Endothelial cell of umbilical vein (primary cell): ENCODE measurements around the gene CLDN7. TPM values are rescaled to one million over a fixed set of nuclear protein-coding genes. Genes with fewer than 3 reads are reported as not detected.

Experiments
- BruUV-seq: library from RNA; stranded (reverse); fragments of 400-500 nt; replicated peaks from 2 replicates; lab custom pipeline; 2021; lab: Mats Ljungman, UMichigan
- CTCF ChIA-PET: fragments of 300-600, 350-600 bp; sonication (Branson Sonifier 250); formaldehyde crosslinking; loops from one replicate; lab custom pipeline; 2021; ENCODE audit warnings: antibody characterized with exemption, inconsistent platforms; lab: Charles Lee
- POLR2A ChIA-PET: fragments of 300-600, 350-600 bp; sonication (Branson Sonifier 250); formaldehyde crosslinking; loops from one replicate; lab custom pipeline; 2021; ENCODE audit warnings: antibody characterized with exemption, inconsistent platforms; lab: Charles Lee
- DNase-seq: peaks from one replicate; pipeline ENCODE4 v3.0.0-alpha.2; 2011; ENCODE audit warnings: low read depth, low spot score
- FAIRE-seq: peaks from 2 replicates; lab custom pipeline; 2011; peaks lifted over from hg19 to GRCh38; lab: Jason Lieb, UNC
- H2AFZ ChIP-seq: 2 replicates; pipeline ENCODE4 v1.6.0; 2012; ENCODE audit warnings: low read depth, low read length, control low read depth, inconsistent platforms
- H3K27ac ChIP-seq: 2 replicates; pipeline ENCODE4 v1.5.1; 2011; ENCODE audit warnings: low read depth, mild to moderate bottlenecking, control low read depth, low read length, moderate library complexity; ENCODE audit not compliant: insufficient read depth
- H3K27me3 ChIP-seq, 2 experiments: 2 replicates each; pipeline versions ENCODE4 v1.6.0 to v1.6.1; 2011; ENCODE audit warnings: low read length in 2 of 2, mixed read lengths in 1 of 2; ENCODE audit not compliant: control insufficient read depth in 2 of 2, insufficient read depth in 2 of 2
- H3K36me3 ChIP-seq, 2 experiments: 2 replicates in 1 of 2; 3 replicates in 1 of 2; pipeline ENCODE4 v1.5.1; 2011; ENCODE audit warnings: low read length in 2 of 2, mild to moderate bottlenecking in 1 of 2, moderate library complexity in 1 of 2; ENCODE audit not compliant: control insufficient read depth in 2 of 2, insufficient read depth in 2 of 2; ENCODE audit errors: extremely low read depth in 1 of 2
- H3K4me1 ChIP-seq: 3 replicates; pipeline ENCODE4 v1.5.1; 2011; ENCODE audit warnings: mild to moderate bottlenecking, low read length; ENCODE audit not compliant: control insufficient read depth, insufficient read depth; ENCODE audit errors: extremely low read depth
- H3K4me2 ChIP-seq: 2 replicates; pipeline ENCODE4 v1.6.1; 2011; ENCODE audit warnings: low read length, control low read depth, mixed read lengths; ENCODE audit not compliant: insufficient read depth
- H3K4me3 ChIP-seq, 3 experiments: fragments of 200-600 bp in 1 of 3; sonication (generic), shearing (Covaris generic) in 1 of 3; replicated peaks in 1 of 3; 2 replicates each; pipeline ENCODE4 v1.5.1; 2011 to 2016; ENCODE audit warnings: control low read depth in 3 of 3, low read length in 3 of 3, mild to moderate bottlenecking in 2 of 3, inconsistent platforms in 1 of 3, low read depth in 1 of 3, moderate library complexity in 1 of 3; ENCODE audit not compliant: insufficient read depth in 1 of 3
- H3K79me2 ChIP-seq: 2 replicates; pipeline ENCODE4 v1.6.0; 2012; ENCODE audit warnings: low read length, inconsistent platforms; ENCODE audit not compliant: control insufficient read depth, insufficient read depth
- H3K9ac ChIP-seq: replicated peaks from 2 replicates; pipeline ENCODE3; 2011; ENCODE audit warnings: low read length, control low read depth; ENCODE audit not compliant: insufficient read depth; ENCODE audit errors: extremely low read depth
- H3K9me1 ChIP-seq: replicated peaks from 3 replicates; pipeline ENCODE4 v1.6.0; 2011; ENCODE audit warnings: mild to moderate bottlenecking, low read length; ENCODE audit not compliant: control insufficient read depth, insufficient read depth; ENCODE audit errors: extremely low read depth
- H3K9me3 ChIP-seq: replicated peaks from 2 replicates; pipeline ENCODE4 v1.5.1; 2012; ENCODE audit warnings: low read length, inconsistent platforms; ENCODE audit not compliant: control insufficient read depth, insufficient read depth
- H4K20me1 ChIP-seq: replicated peaks from 2 replicates; pipeline ENCODE3; 2011; ENCODE audit warnings: mild to moderate bottlenecking, low read length; ENCODE audit not compliant: control insufficient read depth, insufficient read depth; ENCODE audit errors: extremely low read depth
- EZH2 ChIP-seq: IDR thresholded peaks from 2 replicates; pipeline ENCODE4 v1.6.1; 2012; ENCODE audit warnings: borderline replicate concordance, low read depth, mild to moderate bottlenecking, moderate library complexity, low read length, inconsistent platforms; ENCODE audit not compliant: severe bottlenecking
- MYC ChIP-seq: IDR thresholded peaks from one replicate; pipeline ENCODE4 v1.6.1; 2011; ENCODE audit warnings: mild to moderate bottlenecking, low read depth, low read length
- POLR2A ChIP-seq: IDR thresholded peaks from 2 replicates; pipeline ENCODE4 v1.6.1; 2012; ENCODE audit warnings: low read depth, mild to moderate bottlenecking, control low read depth, low read length
- POLR2AphosphoS5 ChIP-seq: IDR thresholded peaks from 2 replicates; pipeline ENCODE4 v1.6.1; 2012; ENCODE audit warnings: low read depth, mild to moderate bottlenecking, control low read depth, low read length, moderate library complexity; ENCODE audit not compliant: insufficient read depth
- dilution Hi-C: fragments of 300-500 bp; cut with MboI; formaldehyde crosslinking; loops from one replicate; pipeline ENCODE4 v1.15.0; 2019; ENCODE audit warnings: low sequenced_read_pairs; ENCODE audit not compliant: extremely low pct_ligation_motif_present
- intact Hi-C: fragments of 100-400 bp; cut with micrococcal nuclease; formaldehyde crosslinking; loops from one replicate; pipeline ENCODE4 v1.10.0; 2022
- polyA plus RNA-seq, 4 experiments: library from polyadenylated mRNA; depleted of rRNA in 3 of 4; stranded (reverse) in 3 of 4; unstranded in 1 of 4; fragments of >200 nt; gene quantifications; 2 replicates each; pipeline versions ENCODE4 v1.2.1 to v1.2.3, GENCODE V29; 2011 to 2012; ENCODE audit warnings: missing spikeins in 1 of 4
- total RNA-seq: library from RNA; stranded (reverse); gene quantifications from 2 replicates; pipeline ENCODE4 v1.2.3, GENCODE V29; 2021
- TF ChIP-seq, protein P1 (sequence below), 2 donors: IDR thresholded peaks; 1 replicate in 1 of 2; 2 replicates in 1 of 2; pipeline ENCODE4 v1.5.1; 2011; ENCODE audit warnings: low read length in 2 of 2, mild to moderate bottlenecking in 2 of 2, moderate library complexity in 2 of 2, control low read depth in 1 of 2, inconsistent platforms in 1 of 2, low read depth in 1 of 2; ENCODE audit not compliant: insufficient read depth in 1 of 2; ENCODE audit errors: extremely low read depth in 1 of 2

CLDN7 gene
- total and polyA plus RNA-seq, 2 donors (not counting 3 experiments of a cell fraction or from before 2014, with no cell fraction given): 25.4 to 25.7 TPM

DNA sequence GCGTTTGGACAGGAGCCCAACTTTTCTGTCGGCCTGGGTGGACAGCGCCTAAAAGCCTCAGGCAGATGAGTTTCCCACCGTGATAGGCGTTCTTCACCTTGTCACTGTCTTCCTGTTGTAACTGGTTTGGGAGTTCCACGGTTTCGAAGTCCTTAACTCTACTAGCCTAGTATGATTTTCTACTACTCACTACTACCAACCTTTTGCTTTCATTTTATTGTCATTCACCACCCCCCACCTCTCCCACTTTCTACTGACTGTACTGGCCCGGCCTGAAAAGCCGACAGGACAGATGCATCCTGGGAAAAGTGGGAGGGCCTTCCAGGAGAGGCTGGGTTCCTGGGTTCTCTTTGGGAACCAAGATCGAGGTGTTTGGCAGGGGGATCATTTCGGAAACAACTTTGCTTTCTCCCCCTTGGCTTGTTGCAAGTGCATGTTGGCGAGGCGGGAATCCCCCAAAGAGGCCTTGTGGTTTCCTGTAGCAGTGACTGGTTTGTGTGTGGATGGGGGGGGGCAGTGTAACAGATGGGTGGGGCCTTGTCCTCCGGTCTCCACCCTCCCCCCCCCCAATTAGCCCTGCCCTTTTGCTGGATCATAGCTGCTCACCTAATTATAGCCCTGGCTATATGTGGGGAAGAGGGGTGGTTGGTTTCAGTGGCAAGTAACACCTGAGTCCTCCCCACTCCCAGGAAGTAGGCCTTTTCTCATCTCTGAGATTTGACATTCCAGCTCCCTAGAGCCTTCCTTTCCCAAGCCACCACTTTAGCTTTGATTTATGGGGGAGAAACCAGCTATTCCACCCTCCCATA is 46.6 kb upstream of the CLDN7 start:
- Histone ChIP-seq H3K4me2 (peak overlapping the region; percentile 80), H4K20me1 (peaks cover 4% of the 10 kb centered on the region), H3K4me3 (peak overlapping the region; percentile 71 to 93 (median 87)), H3K9ac (peak overlapping the region; percentile 97), H2AFZ (no peak overlapping the region), H3K79me2 (peaks cover 45% of the 10 kb centered on the region), H3K27me3 (no peaks in the 10 kb centered on the region), H3K27ac (peak overlapping the region; percentile 83), H3K36me3 (peaks cover 31 to 35% of the 10 kb centered on the region in 2 experiments), H3K9me1 (no peaks in the 10 kb centered on the region), H3K4me1 (peaks cover 19% of the 10 kb centered on the region), H3K9me3 (no peaks in the 10 kb centered on the region)
- ChIA-PET CTCF (interaction anchor here (0.9 kb wide), 1 partner anchor 21 kb away, joined by 3 read pairs; the partner anchor contains the start of gene NEURL4), POLR2A (interaction anchor here (0.7 to 0.9 kb wide), 2 partner anchors 21 to 396 kb away, joined by 3 read pairs; partner anchors contain the start of gene EFNB3)
- DNase-seq (peak; percentile 81), FAIRE-seq (peak; percentile 81)
- intact Hi-C loops (loop anchor here (1.0 kb wide), 2 partner anchors 70 to 126 kb away; partner anchors contain the start of genes PHF23 and TMEM102), dilution Hi-C loops (no loop called here)
- TF ChIP-seq POLR2A (peak; percentile 68), EZH2 (no peak)
- BruUV-seq: TSS peak; percentile 75

DNA sequence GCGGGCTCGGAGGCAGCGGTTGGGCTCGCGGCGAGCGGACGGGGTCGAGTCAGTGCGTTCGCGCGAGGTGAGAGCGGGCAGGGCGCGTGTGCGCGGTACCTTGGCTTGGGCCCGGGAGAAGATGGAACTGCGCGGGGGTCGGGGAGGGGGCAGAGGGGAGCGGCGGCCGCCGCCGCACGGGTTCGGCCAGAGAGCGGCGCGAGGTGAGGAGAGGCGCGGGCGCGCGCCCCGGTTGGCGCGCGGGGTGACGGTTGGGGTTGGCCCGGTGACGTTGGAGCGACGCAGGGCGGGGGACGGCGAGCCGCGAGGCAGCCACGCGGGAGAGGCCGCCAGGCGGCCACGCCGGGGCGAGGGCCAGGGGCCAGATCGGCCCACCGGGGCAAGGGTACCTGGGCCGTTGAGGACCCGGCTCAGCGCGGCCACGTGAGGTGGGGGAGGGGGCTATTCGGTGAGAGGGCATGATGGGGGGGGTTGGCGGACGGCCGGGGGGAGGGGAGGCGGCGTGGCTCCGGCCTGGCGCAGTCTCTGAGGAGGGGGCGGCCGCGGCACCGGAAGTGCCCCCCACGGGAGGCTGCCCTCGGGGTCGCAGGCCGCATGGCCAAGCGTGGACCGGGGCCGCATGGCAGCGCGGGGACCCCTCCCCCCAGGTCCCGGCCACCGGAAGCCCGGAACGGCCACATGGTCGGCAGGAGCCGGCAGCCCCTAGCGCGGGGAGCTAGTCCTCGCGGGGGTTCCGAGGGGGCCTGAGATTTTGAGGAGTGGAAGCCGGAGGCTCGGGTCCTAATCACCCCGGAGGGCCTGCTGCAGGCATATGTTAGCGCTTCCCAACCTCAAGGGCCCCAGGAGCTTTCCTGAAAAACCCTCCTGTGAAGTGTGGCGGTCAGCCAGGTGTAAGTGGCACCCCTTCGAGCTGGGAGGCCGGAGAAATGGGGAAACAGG is 45.7 kb upstream of the CLDN7 start:
- Histone ChIP-seq H3K27ac (peak overlapping the region; percentile 83), H3K36me3 (peaks cover 25 to 26% of the 10 kb centered on the region in 2 experiments), H3K9ac (peak overlapping the region; percentile 97), H3K79me2 (peaks cover 45% of the 10 kb centered on the region), H4K20me1 (peaks cover 4% of the 10 kb centered on the region), H3K27me3 (no peaks in the 10 kb centered on the region), H3K4me3 (peak overlapping the region; percentile 71 to 93 (median 87)), H3K4me1 (peaks cover 12% of the 10 kb centered on the region), H3K9me3 (no peaks in the 10 kb centered on the region), H2AFZ (no peak overlapping the region), H3K9me1 (no peaks in the 10 kb centered on the region), H3K4me2 (peak overlapping the region; percentile 80)
- ChIA-PET CTCF (no interaction called here), POLR2A (interaction anchor here (0.9 kb wide), 1 partner anchor 22 kb away, joined by 3 read pairs; no protein-coding TSS in a partner anchor)
- no peak for DNase-seq
- FAIRE-seq: no peak
- BruUV-seq: no TSS peak
- dilution Hi-C loops (no loop called here), intact Hi-C loops (loop anchor here (1.0 to 2.0 kb wide), 3 partner anchors 69 to 127 kb away; partner anchors contain the start of genes PHF23 and TMEM102)
- TF ChIP-seq MYC (peak; percentile 88), POLR2AphosphoS5 (peak; percentile 52)
- TF ChIP-seq, protein P1, sequence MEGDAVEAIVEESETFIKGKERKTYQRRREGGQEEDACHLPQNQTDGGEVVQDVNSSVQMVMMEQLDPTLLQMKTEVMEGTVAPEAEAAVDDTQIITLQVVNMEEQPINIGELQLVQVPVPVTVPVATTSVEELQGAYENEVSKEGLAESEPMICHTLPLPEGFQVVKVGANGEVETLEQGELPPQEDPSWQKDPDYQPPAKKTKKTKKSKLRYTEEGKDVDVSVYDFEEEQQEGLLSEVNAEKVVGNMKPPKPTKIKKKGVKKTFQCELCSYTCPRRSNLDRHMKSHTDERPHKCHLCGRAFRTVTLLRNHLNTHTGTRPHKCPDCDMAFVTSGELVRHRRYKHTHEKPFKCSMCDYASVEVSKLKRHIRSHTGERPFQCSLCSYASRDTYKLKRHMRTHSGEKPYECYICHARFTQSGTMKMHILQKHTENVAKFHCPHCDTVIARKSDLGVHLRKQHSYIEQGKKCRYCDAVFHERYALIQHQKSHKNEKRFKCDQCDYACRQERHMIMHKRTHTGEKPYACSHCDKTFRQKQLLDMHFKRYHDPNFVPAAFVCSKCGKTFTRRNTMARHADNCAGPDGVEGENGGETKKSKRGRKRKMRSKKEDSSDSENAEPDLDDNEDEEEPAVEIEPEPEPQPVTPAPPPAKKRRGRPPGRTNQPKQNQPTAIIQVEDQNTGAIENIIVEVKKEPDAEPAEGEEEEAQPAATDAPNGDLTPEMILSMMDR (IDR thresholded peaks at IDR 0.05; ENCODE audit: extremely low read depth in 1 of 2, insufficient read depth in 1 of 2, low read depth in 1 of 2, low read length in 2 of 2): no peak
